ENCODE measurements around the gene PRF1. TPM values are rescaled to one million over a fixed set of nuclear protein-coding genes. Genes with fewer than 3 reads are reported as not detected.
"Not testable (repeated sequence)": the region's sequence is repeated elsewhere in the genome, so short reads cannot be mapped to it uniquely, and the experiment has no call there.

Gene PRF1
- total RNA-seq, 1 donor from 2014 or later, result 29.5 TPM

DNA sequence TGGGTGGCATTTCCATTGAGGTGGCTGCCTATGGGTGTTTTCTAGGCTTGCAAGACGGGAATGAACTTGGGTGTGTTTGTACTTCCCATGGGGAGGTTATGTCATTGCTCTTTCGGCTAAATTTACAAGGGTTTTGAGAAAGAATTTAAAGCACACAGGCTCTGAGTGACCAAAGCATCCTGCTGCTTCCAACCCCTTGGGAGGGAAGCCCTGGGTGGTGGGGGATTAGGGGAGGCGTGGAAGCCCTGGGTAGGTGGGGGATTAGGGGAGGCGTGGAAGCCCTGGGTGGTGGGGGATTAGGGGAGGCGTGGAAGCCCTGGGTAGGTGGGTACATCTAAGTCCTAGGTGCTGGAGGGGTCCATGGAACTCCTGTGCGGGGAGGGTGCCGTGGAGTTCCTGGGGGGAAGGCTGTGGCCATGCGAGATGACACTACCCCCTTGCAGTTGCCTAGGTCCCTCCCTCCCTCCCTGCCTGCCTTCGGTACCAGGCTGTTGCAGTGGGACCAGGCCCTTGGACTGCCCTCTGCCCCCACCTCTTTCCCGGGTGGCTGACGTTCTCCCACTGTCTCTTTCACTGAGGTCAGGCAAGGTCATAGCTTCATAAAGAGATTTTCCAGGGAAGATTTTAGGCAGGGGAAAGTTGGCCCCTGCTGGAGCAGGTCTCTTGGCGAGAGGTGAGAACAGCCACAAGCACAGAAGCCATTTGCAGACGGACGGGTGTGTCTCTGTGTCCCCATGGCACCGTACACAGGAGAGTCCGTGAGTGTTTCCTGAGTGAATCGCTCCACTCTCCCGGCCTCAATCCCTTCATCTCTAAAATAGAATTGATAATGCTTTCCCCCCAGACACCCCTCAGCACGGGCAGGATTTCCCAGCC is 19.5 kb downstream of the PRF1 start:
- H3K4me3 ChIP-seq, result no peak overlapping the region
- H3K4me1 ChIP-seq, result peaks cover 31% of the 10 kb centered on the region
- no peak for DNase-seq
- H3K27me3 ChIP-seq (ENCODE audit: low read depth), result no peaks in the 10 kb centered on the region
- no peak for TF ChIP-seq CTCF (IDR thresholded peaks at IDR 0.05)
- H3K27ac ChIP-seq, result no peak overlapping the region
- H3K9me3 ChIP-seq, result no peaks in the 10 kb centered on the region
- no peak for ATAC-seq
- intact Hi-C loops (cut with DNase I), result no loop called here
- no peaks in the 10 kb centered on the region for H3K36me3 ChIP-seq

GRCh38 chr10:70581176-70581575 is 21.4 kb downstream of the PRF1 start:
- H3K4me3 ChIP-seq; H3K27ac ChIP-seq; intact Hi-C loops (cut with DNase I); H3K9me3 ChIP-seq; ATAC-seq; DNase-seq; H3K36me3 ChIP-seq; H3K27me3 ChIP-seq (ENCODE audit: low read depth): not testable (repeated sequence)
- peaks cover 47% of the 10 kb centered on the region for H3K4me1 ChIP-seq

DNA sequence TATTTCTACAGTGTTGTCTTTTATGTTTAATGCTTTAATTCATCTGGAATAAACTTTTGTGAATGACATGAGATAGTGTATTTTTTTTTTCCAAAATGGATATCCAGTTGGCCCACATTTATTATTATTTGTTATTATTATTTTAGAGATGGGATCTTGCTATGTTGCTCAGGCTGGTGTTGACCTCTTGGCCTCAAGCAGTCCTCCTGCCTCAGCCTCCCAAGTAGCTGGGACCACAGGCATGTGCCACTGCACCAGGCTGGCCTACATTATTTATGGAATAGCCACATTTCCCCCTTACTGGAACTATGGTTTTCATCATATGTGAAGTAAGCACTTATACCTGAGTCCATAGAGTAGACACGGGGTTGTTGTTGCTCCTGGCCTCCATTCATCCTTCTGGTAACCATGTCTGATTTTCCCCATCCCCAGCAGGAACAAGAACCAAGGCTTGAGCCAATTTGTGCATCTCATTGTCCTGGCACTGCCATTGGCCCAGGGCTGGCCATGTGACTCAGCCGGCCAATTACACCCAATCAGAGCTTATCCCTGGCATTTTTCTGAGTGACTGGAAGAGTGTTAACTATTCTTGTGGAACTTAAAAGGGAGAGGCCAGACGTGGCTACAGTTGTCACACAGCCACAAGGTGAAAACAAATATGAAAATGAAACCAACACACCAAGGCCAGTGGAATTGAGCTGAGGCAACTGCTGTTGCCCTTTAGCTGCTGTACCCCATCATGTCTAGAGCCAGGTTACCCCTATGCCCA is 23.1 kb downstream of the PRF1 start:
- no peaks in the 10 kb centered on the region for H3K27me3 ChIP-seq (ENCODE audit: low read depth)
- no peak for TF ChIP-seq CTCF (IDR thresholded peaks at IDR 0.05)
- H3K36me3 ChIP-seq, result no peaks in the 10 kb centered on the region
- intact Hi-C loops (cut with DNase I), result no loop called here
- no peak overlapping the region for H3K4me3 ChIP-seq
- no peak for DNase-seq
- no peak overlapping the region for H3K27ac ChIP-seq
- H3K4me1 ChIP-seq, result peaks cover 42% of the 10 kb centered on the region
- ATAC-seq, result no peak
- H3K9me3 ChIP-seq, result no peaks in the 10 kb centered on the region

DNA sequence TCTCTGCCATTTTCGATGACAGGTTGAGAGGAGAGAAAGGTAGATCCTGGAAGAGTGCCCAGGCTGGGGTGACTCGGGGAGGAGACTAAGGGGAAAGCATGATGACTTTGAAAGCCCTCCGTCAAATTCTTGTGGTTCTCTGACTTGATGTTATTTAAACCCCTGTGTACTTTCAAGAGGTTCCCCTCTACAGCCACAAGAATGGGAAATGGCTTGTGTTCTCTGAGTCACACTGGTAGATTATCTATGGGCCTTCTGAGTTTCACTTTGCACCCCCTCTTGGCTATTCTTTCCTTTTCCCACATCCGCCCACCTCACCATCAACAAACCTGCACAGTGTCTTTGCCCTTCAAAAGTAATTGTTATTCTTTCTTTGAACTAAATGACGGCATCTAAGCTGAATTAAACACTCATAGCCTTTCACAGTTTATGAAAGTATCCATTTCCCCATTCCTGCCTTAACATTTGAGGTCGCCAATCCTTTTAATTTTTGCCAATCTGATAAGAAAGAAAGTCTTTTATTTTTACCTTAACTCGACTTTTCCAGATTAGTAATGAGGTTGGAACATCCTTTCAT is 24.1 kb downstream of the PRF1 start:
- no peaks in the 10 kb centered on the region for H3K27me3 ChIP-seq (ENCODE audit: low read depth)
- H3K4me1 ChIP-seq, result peaks cover 34% of the 10 kb centered on the region
- no peak for TF ChIP-seq CTCF (IDR thresholded peaks at IDR 0.05)
- H3K4me3 ChIP-seq, result no peak overlapping the region
- DNase-seq (no peak), ATAC-seq (peak; percentile 50 to 58)
- H3K36me3 ChIP-seq, result no peaks in the 10 kb centered on the region
- no peaks in the 10 kb centered on the region for H3K9me3 ChIP-seq
- intact Hi-C loops (cut with DNase I), result no loop called here
- no peak overlapping the region for H3K27ac ChIP-seq

DNA sequence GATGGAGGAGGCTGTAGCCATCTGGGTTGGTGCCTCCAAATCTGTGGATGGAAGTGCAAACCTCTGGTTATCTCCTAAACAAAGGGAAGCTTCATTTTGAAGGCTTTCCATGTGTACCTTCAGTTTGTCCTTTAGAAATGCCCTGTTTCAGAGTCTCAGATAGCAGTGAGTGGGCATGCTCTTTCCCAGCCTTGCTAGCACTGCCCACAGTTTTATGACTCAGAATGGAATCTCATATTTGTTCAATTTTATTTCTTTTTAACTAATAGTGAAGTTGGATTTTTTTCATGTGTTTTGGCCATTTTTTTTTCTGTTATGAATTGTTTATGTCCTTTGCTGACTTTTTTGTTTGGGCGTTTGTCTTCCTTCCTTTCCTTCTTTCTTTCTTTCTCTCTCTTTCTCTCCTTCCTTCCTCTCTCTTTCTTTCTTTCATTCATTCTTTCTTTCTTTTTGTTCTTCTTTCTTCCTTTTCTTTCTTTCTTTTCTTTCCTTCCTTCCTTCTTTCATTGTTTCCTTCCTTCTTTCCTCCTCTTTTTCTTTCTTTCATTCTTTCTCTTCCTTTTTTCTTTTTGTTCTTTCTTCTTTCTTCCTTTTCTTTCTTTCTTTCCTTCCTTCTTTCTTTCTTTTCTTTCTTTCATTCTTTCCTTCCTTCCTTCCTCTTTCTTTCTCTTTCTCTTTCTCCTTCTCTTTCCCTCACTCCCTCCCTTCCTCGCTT is 25.6 kb downstream of the PRF1 start:
- intact Hi-C loops (cut with DNase I), result no loop called here
- Histone ChIP-seq H3K4me1 (peaks cover 29% of the 10 kb centered on the region), H3K27ac (peak overlapping the region; percentile 21), H3K27me3 (ENCODE audit: low read depth) (no peaks in the 10 kb centered on the region), H3K9me3 (no peaks in the 10 kb centered on the region), H3K4me3 (no peak overlapping the region), H3K36me3 (no peaks in the 10 kb centered on the region)
- DNase-seq (no peak), ATAC-seq (no peak)
- TF ChIP-seq CTCF (IDR thresholded peaks at IDR 0.05), result no peak

Data from lower lobe of right lung (tissue), 2 donors.